Gastrocnemius medialis (tissue), 4 donors: Measurements from ENCODE around the gene EIF4EBP2.

ENCODE experiments used
- POLR2A ChIP-seq, 2 donors: fragments of 450-650 bp; IDR thresholded peaks; one replicate each; pipeline ENCODE4 v1.6.1; 2017; ENCODE audit warnings: antibody characterized with exemption in 2 of 2, mild to moderate bottlenecking in 2 of 2, moderate library complexity in 2 of 2
- TF ChIP-seq, protein P1 (sequence below), 5 experiments: fragments of 450-650 bp in 3 of 5; fragments of 200-600 bp in 2 of 5; sonication (generic) in 2 of 5; IDR thresholded peaks in 4 of 5; conservative IDR thresholded peaks in 1 of 5; 1 replicate in 4 of 5; 2 replicates in 1 of 5; pipeline ENCODE4 v1.5.1; 2016 to 2019; ENCODE audit warnings: antibody characterized with exemption in 5 of 5, mild to moderate bottlenecking in 3 of 5, moderate library complexity in 3 of 5

DNA sequence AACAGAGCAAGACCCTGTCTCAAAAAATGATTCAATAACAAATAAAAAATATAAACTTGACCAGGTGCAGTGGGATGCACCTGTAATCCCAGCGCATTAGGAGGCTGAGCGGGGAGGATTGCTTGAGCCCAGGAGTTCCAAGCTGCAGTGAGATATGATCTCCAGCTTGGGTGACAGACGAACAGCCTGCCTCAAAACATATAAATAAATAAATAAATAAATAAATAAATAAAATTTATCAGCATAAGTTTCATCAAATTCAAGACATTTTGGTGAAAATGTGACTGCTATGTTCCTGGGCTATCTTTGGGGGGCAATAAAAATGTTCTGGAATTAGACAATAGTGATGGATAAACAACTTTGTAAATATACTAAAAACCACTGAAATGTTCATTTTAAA is 4.8 kb upstream of the EIF4EBP2 start:
- TF ChIP-seq, protein P1, sequence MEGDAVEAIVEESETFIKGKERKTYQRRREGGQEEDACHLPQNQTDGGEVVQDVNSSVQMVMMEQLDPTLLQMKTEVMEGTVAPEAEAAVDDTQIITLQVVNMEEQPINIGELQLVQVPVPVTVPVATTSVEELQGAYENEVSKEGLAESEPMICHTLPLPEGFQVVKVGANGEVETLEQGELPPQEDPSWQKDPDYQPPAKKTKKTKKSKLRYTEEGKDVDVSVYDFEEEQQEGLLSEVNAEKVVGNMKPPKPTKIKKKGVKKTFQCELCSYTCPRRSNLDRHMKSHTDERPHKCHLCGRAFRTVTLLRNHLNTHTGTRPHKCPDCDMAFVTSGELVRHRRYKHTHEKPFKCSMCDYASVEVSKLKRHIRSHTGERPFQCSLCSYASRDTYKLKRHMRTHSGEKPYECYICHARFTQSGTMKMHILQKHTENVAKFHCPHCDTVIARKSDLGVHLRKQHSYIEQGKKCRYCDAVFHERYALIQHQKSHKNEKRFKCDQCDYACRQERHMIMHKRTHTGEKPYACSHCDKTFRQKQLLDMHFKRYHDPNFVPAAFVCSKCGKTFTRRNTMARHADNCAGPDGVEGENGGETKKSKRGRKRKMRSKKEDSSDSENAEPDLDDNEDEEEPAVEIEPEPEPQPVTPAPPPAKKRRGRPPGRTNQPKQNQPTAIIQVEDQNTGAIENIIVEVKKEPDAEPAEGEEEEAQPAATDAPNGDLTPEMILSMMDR (IDR thresholded peaks at IDR 0.05 in 4 of 5, conservative IDR thresholded peaks at IDR 0.05 in 1 of 5), result no peak
- TF ChIP-seq POLR2A (IDR thresholded peaks at IDR 0.05), result no peak
